GM18867 (cell line): Measurements from ENCODE around the gene GRP.

Source experiments
- ATAC-seq: cut with Tn5 transposase; IDR thresholded peaks from one replicate; pipeline ENCODE4 v1.9.1; 2021; ENCODE audit warnings: mild to moderate bottlenecking, moderate library complexity; ENCODE audit not compliant: unreplicated experiment

Gene GRP

DNA sequence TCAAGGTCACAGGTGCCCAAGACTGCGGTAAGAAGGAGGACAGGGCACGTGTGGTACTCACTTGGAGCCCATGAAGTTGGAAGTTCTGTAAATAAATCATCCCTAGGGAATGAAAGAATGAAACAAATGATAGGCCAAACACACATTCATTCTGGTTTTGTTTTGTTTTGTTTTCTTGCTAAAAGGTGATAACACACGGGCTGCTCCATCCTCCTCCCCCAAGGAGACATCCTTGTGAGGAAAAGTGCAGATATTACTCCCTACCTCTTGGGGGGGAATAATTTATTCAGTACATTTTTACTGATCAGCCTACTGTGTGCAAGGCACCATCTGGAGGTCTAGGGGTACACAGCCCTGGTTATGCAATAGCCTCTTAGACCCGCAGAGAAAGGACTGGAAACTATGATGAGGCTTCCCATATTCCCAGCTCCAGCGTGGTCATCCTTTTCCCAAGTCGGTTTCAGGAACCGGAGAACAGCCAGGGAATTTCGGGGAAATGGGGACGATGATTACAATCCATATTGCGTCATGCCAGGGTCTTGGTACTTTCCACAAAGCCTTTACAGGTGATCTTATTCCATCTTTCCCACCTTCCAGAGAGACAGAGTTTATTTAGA lies 47.0 kb downstream of the GRP start:
- no peak for ATAC-seq

GRCh38 chr18:59267503-59268126 lies 47.7 kb downstream of the GRP start:
- ATAC-seq = no peak

DNA sequence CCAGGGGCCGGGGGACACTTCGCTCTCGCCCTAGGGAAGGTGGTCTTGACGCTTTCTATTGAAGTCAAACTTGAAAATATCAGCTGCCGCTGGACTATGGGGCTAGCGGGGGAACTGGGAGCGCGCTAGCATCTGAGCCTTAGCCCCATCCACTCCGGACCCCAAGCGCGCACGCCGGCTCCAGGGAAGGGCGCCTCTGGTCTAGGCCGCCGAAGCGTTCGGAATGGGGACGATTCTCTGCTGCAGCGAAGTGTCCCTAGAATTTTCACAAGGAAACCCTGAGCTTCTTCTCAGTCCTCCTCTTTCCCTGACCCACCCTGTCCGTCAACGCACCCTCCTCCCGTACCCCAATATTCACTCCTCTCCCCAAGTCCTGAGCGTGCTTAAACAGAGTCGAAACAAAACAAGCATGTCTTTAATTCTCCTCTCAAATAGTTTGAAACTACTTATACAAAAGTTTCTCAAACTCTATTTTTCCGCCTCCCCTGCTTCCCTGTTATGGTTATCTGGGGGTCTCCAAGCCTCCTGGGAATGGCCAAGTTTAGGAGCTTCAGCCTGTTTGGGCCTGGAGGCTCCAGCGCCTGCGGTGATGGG lies 48.3 kb downstream of the GRP start:
- no peak for ATAC-seq

GRCh38 chr18:59268721-59269562 lies 49.0 kb downstream of the GRP start:
- no peak for ATAC-seq

DNA sequence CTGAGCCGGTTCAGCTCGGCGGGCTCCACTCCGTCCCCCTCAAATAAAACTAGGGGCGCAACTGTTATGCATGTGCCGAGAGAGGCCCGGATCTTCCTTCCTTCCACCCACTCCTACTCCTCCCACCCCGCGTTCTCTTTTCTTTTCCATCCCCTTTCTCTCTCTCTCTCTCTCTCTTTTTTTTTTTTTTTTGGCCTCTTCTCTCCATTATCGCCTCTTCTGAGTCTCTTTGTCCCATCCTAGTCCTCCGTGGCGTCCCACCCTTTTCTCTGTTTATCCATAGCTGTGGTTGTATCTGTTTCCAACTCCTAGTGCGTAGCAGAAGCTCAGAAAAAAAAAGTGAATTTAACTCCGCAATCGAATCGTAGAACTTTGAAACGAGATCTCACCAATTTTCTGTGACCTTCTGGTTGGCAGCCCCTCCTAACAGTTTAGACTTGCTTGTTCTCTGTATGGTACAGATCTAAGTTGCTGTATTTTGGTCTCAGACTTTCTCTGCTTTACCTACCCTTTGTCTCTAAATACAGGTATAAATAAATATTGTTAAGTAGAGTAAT lies 49.7 kb downstream of the GRP start:
- ATAC-seq = no peak

DNA sequence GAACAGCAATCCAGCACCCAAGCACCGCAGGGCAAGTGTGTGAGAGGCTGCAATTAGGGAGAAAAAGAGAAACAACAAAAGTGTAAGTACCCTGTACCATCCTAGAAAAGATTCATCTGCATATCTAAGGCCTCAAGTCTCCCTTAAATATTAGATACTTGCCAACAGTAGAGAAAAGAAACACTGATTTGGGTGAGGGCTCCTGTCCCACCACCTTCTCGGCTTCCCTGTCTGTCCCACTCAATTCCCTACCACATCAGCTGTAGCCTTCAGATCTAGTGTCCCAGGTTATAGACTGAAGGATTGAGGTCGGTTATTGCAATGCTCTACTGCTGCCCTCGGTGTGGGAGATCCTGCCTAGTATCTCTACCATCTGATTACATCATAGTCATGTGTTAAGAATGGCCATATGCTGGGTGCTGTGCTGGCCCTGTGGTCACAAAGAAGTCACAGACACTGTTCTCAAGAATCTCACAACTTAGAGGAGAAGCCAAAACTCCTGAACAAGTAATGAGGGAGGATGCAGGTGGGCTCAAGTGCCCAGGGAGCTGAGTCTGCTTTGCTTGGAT lies 50.8 kb downstream of the GRP start:
- ATAC-seq = no peak

- ATAC-seq = no peak
These were observed 51.8 kb downstream of the GRP start for GRCh38 chr18:59271606-59272220.

GRCh38 chr18:59272221-59272888 lies 52.4 kb downstream of the GRP start:
- ATAC-seq = no peak

GRCh38 chr18:59272891-59273758 lies 53.2 kb downstream of the GRP start, which contains the start of gene RAX:
Gene RAX, minus strand, starts transcription at chr18:59273454. Its CDS starts 248 bp downstream, at chr18:59273206.
- no peak for ATAC-seq

DNA sequence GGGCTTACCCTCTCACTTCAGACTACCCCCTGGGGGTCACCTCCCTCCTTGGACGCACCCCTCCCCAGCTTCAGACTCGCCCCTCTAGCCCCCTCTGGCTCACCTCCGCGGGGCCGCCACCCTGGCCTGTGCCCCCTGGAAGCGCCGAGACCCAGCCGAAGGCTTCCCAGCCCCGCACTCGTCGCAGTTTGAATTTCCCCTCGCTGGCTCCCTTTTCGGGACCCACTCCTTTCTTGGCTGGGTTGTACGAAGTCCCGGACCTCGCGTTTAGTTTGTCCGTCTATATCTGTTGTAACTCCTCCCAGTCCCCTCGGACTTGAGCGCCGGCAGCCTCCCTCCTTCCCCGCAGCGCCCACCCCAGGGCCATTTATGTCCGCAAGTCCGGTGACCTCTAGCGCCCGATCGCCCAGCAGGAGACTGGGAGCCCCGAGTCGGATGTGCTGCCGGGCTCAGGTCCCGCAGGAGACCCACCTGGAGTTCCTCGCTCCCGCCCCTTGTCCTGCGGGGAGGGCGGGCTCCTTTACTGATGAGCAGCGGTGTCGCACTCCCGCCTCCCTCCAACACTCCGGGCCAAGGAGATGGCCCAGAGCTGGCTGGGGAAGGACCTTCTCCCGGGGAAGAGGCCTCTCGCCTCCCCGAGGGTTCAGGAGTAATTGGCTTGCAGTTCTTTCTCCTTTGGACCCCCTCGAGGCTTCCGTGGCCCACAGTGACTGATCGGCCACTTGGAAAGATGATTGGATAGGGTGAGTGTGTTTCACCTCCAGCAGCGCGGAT lies 54.0 kb downstream of the GRP start:
- no peak for ATAC-seq

GRCh38 chr18:59274533-59274928 lies 54.6 kb downstream of the GRP start:
- ATAC-seq = no peak

GRCh38 chr18:59275406-59275949 lies 55.5 kb downstream of the GRP start:
- no peak for ATAC-seq

GRCh38 chr18:59276047-59276446 lies 56.1 kb downstream of the GRP start:
- no peak for ATAC-seq

GRCh38 chr18:59278793-59279192 lies 58.8 kb downstream of the GRP start:
- no peak for ATAC-seq

DNA sequence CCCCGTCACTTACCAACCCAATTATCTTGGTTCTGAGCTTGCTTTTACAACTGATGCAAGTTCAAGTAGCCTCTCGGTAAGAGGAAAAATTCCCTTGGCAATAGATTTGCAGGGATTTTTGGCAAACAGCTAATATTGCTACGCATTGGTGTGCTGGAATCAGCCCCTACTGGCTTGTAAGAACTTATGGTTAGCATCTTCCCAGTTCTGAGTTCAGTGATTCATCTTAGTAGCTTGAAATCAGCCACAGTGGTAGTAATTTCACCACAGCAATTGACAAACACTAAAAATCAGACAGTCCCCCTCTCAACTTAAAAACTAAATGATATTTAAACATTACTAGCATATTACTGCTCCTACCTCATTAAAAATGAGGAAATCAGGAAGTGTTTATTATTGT lies 59.2 kb downstream of the GRP start:
- ATAC-seq = no peak

- ATAC-seq = no peak
These were observed 59.8 kb downstream of the GRP start for GRCh38 chr18:59279722-59280121.
